K562 (cell line): ENCODE measurements around the gene HSDL2. TPM values are rescaled to one million over a fixed set of nuclear protein-coding genes. Genes with fewer than 3 reads are reported as not detected.

ENCODE experiments used
- BACH1 ChIP-seq: fragments of 200-800 bp; sonication (Bioruptor generic); IDR thresholded peaks from 2 replicates; pipeline ENCODE4 v1.6.1; 2016; ENCODE audit warnings: missing genetic modification characterization, missing compliant biosample characterization
- CREB1 ChIP-seq, 2 experiments: sonication (generic) in 1 of 2; formaldehyde crosslinking in 1 of 2; IDR thresholded peaks; 2 replicates each; pipeline versions ENCODE4 v1.6.1 to v1.8.0; 2012 to 2022; ENCODE audit warnings: inconsistent platforms in 1 of 2, mild to moderate bottlenecking in 1 of 2, missing genetic modification reagents in 1 of 2, moderate library complexity in 1 of 2
- FOXA1 ChIP-seq: fragments of 450-650 bp; IDR thresholded peaks from 2 replicates; pipeline ENCODE4 v1.6.1; 2016; ENCODE audit warnings: mild to moderate bottlenecking, borderline replicate concordance
- IFI16 ChIP-seq: fragments of 250-450 bp; sonication (Bioruptor Pico); IDR thresholded peaks from 2 replicates; pipeline ENCODE4 v2.1.2; 2022; ENCODE audit warnings: mild to moderate bottlenecking, inconsistent platforms
- MTA3 ChIP-seq: fragments of 450-650 bp; formaldehyde crosslinking; IDR thresholded peaks from 2 replicates; pipeline ENCODE4 v1.6.1; 2017; ENCODE audit warnings: mild to moderate bottlenecking, borderline replicate concordance
- NCOA4 ChIP-seq: fragments of 450-650 bp; IDR thresholded peaks from 2 replicates; pipeline ENCODE4 v1.6.1; 2018; ENCODE audit warnings: mild to moderate bottlenecking; ENCODE audit not compliant: partially characterized antibody
- NEUROD1 ChIP-seq: fragments of 150-350 bp; IDR thresholded peaks from 2 replicates; pipeline ENCODE4 v1.6.1; 2014; ENCODE audit warnings: borderline replicate concordance, low read length, low read depth; ENCODE audit not compliant: partially characterized antibody
- NFE2L1 ChIP-seq: fragments of 450-650 bp; IDR thresholded peaks from 2 replicates; pipeline ENCODE4 v1.6.1; 2016; ENCODE audit warnings: missing genetic modification characterization, low read depth, mild to moderate bottlenecking, missing compliant biosample characterization, moderate library complexity, borderline replicate concordance
- NONO ChIP-seq, 2 experiments: fragments of 200-400 bp in 1 of 2; fragments of 450-650 bp in 1 of 2; formaldehyde crosslinking in 1 of 2; IDR thresholded peaks; 2 replicates each; pipeline ENCODE4 v1.6.1; 2017; ENCODE audit warnings: low read depth in 2 of 2, mild to moderate bottlenecking in 2 of 2, moderate library complexity in 2 of 2, low read length in 1 of 2
- SMARCA5 ChIP-seq: fragments of 450-650 bp; IDR thresholded peaks from 2 replicates; pipeline ENCODE4 v1.6.1; 2016
- ZKSCAN8 ChIP-seq: fragments of 200-800 bp; sonication (Bioruptor generic); IDR thresholded peaks from 2 replicates; pipeline ENCODE4 v1.6.1; 2016; ENCODE audit warnings: missing genetic modification characterization, missing compliant biosample characterization
- ZNF146 ChIP-seq: IDR thresholded peaks from one replicate; pipeline ENCODE4 v1.6.1; 2018; ENCODE audit warnings: missing compliant biosample characterization; ENCODE audit not compliant: unreplicated experiment
- polyA plus RNA-seq, 8 experiments: library from polyadenylated mRNA; depleted of rRNA in 4 of 8; stranded (reverse) in 5 of 8; unstranded in 3 of 8; fragments of >200 nt; fragmentation: Nextera tagmentation in 2 of 8; fragmentation: Illumina TruSeq in 1 of 8; extraction: Ambion mirVana in 2 of 8; extraction: Trizol in 1 of 8; gene quantifications; 2 replicates each; pipeline versions ENCODE4 v1.2.1 to v1.2.3, GENCODE V29; 2011 to 2014; ENCODE audit warnings: inconsistent platforms in 1 of 8, missing spikeins in 1 of 8
- total RNA-seq, 7 experiments: library from RNA; depleted of rRNA in 6 of 7; stranded (reverse); fragments of >200 nt in 6 of 7; fragmentation: Illumina TruSeq in 2 of 7; extraction: Trizol in 2 of 7; gene quantifications; 2 replicates each; pipeline versions ENCODE4 v1.2.1 to v1.2.3, GENCODE V29; 2011 to 2021; ENCODE audit warnings: low replicate concordance in 1 of 7
- TF ChIP-seq, protein P1 (sequence below): fragments of 450-650 bp; formaldehyde crosslinking; IDR thresholded peaks from 2 replicates; pipeline ENCODE4 v1.4.0; 2022; ENCODE audit warnings: missing genetic modification characterization
- TF ChIP-seq, protein P2 (sequence below): fragments of 450-650 bp; IDR thresholded peaks from 2 replicates; pipeline ENCODE4 v1.6.1; 2018; ENCODE audit not compliant: partially characterized antibody
- TF ChIP-seq, protein P3 (sequence below): sonication (generic); formaldehyde crosslinking; IDR thresholded peaks from 2 replicates; pipeline ENCODE4 v1.8.1; 2023; ENCODE audit warnings: mild to moderate bottlenecking, missing genetic modification reagents
- TF ChIP-seq, protein P4 (sequence below): fragments of 200-800 bp; sonication (Bioruptor generic); IDR thresholded peaks from 2 replicates; pipeline ENCODE4 v1.6.1; 2017; ENCODE audit warnings: missing genetic modification characterization, missing compliant biosample characterization

HSDL2 gene
- total and polyA plus RNA-seq, 9 of the 15 experiments (the other 6 are each of a cell fraction or from before 2014, with no cell fraction given): 22.8 to 74.1 (median 35.6) TPM

DNA sequence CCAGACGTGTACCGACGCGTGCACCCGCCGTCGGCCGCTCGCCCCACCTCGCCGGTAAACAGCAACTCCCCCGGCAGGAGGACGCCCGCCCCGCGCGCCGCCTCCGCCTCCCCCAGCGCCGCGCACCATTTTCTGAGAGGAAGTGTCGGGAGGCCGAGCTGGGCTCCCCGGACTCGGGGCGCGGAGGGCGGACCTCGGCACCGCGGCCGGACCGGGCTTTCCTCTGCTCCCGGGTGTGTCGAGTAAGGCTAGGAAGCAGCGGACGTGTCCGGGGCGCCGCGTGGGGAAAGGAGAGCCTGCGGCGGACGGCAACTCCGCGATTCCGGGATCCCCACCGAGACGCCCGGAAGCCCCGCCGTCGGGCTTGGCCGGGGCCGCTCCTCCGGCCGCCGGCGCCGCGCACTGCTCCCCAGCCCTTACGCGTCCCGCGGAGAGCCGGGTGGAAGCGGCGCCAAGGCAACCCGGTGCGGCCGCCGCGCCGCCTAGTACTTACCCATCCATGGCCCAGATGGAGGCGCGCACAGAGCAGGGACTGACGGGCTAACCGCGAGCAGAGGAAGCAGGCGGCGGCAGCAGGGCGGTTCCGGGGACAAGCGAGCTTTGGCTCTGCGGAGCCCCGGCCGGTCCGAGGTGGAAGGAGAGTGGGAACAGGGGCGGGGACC, 46.8 kb upstream of the HSDL2 start, which contains the start of gene PTBP3 (continued):
- TF ChIP-seq, protein P1, sequence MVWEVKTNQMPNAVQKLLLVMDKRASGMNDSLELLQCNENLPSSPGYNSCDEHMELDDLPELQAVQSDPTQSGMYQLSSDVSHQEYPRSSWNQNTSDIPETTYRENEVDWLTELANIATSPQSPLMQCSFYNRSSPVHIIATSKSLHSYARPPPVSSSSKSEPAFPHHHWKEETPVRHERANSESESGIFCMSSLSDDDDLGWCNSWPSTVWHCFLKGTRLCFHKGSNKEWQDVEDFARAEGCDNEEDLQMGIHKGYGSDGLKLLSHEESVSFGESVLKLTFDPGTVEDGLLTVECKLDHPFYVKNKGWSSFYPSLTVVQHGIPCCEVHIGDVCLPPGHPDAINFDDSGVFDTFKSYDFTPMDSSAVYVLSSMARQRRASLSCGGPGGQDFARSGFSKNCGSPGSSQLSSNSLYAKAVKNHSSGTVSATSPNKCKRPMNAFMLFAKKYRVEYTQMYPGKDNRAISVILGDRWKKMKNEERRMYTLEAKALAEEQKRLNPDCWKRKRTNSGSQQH (CRISPR knock-in tag): 0 out of 2 replicates have a peak, but pooled peaks have one; percentile 43
- TF ChIP-seq FOXA1 (no peak), ZNF146 (CRISPR knock-in tag) (peak; percentile 5), NEUROD1 (no peak), NONO (IDR thresholded peaks at IDR 0.05; ENCODE audit: low read depth in 2 of 2, low read length in 1 of 2) (peak in 1 of 2 experiments; percentile 76), IFI16 (CRISPR knock-in tag) (no peak), MTA3 (peak; percentile 80; the same call in 1 of the 2 replicates), ZKSCAN8 (CRISPR knock-in tag) (no peak), SMARCA5 (no peak), CREB1 (IDR thresholded peaks at IDR 0.05) (peak; percentile 90), CREB1 (CRISPR knock-in tag; IDR thresholded peaks at IDR 0.05) (peak; percentile 72; the same call in 1 of the 2 replicates), BACH1 (tag) (no peak), NCOA4 (no peak), NFE2L1 (tag) (no peak)
- TF ChIP-seq, protein P2, sequence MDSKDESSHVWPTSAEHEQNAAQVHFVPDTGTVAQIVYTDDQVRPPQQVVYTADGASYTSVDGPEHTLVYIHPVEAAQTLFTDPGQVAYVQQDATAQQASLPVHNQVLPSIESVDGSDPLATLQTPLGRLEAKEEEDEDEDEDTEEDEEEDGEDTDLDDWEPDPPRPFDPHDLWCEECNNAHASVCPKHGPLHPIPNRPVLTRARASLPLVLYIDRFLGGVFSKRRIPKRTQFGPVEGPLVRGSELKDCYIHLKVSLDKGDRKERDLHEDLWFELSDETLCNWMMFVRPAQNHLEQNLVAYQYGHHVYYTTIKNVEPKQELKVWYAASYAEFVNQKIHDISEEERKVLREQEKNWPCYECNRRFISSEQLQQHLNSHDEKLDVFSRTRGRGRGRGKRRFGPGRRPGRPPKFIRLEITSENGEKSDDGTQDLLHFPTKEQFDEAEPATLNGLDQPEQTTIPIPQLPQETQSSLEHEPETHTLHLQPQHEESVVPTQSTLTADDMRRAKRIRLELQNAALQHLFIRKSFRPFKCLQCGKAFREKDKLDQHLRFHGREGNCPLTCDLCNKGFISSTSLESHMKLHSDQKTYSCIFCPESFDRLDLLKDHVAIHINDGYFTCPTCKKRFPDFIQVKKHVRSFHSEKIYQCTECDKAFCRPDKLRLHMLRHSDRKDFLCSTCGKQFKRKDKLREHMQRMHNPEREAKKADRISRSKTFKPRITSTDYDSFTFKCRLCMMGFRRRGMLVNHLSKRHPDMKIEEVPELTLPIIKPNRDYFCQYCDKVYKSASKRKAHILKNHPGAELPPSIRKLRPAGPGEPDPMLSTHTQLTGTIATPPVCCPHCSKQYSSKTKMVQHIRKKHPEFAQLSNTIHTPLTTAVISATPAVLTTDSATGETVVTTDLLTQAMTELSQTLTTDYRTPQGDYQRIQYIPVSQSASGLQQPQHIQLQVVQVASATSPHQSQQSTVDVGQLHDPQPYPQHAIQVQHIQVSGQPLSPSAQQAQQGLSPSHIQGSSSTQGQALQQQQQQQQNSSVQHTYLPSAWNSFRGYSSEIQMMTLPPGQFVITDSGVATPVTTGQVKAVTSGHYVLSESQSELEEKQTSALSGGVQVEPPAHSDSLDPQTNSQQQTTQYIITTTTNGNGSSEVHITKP: no peak
- TF ChIP-seq, protein P3, sequence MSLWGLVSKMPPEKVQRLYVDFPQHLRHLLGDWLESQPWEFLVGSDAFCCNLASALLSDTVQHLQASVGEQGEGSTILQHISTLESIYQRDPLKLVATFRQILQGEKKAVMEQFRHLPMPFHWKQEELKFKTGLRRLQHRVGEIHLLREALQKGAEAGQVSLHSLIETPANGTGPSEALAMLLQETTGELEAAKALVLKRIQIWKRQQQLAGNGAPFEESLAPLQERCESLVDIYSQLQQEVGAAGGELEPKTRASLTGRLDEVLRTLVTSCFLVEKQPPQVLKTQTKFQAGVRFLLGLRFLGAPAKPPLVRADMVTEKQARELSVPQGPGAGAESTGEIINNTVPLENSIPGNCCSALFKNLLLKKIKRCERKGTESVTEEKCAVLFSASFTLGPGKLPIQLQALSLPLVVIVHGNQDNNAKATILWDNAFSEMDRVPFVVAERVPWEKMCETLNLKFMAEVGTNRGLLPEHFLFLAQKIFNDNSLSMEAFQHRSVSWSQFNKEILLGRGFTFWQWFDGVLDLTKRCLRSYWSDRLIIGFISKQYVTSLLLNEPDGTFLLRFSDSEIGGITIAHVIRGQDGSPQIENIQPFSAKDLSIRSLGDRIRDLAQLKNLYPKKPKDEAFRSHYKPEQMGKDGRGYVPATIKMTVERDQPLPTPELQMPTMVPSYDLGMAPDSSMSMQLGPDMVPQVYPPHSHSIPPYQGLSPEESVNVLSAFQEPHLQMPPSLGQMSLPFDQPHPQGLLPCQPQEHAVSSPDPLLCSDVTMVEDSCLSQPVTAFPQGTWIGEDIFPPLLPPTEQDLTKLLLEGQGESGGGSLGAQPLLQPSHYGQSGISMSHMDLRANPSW: 0 out of 2 replicates have a peak, but pooled peaks have one; percentile 45
- TF ChIP-seq, protein P4, sequence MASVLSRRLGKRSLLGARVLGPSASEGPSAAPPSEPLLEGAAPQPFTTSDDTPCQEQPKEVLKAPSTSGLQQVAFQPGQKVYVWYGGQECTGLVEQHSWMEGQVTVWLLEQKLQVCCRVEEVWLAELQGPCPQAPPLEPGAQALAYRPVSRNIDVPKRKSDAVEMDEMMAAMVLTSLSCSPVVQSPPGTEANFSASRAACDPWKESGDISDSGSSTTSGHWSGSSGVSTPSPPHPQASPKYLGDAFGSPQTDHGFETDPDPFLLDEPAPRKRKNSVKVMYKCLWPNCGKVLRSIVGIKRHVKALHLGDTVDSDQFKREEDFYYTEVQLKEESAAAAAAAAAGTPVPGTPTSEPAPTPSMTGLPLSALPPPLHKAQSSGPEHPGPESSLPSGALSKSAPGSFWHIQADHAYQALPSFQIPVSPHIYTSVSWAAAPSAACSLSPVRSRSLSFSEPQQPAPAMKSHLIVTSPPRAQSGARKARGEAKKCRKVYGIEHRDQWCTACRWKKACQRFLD (CRISPR knock-in tag): no peak
